NT2/D1 (cell line): ENCODE results near the gene NPHP1.

Experiments used
- YY1 ChIP-seq: IDR thresholded peaks from 2 replicates; pipeline ENCODE4 v1.6.1; 2011; ENCODE audit not compliant: insufficient read length, insufficient read depth
- ZNF274 ChIP-seq: IDR thresholded peaks from 2 replicates; pipeline ENCODE4 v1.6.1; 2011; ENCODE audit warnings: mild to moderate bottlenecking, low read depth, low read length

DNA sequence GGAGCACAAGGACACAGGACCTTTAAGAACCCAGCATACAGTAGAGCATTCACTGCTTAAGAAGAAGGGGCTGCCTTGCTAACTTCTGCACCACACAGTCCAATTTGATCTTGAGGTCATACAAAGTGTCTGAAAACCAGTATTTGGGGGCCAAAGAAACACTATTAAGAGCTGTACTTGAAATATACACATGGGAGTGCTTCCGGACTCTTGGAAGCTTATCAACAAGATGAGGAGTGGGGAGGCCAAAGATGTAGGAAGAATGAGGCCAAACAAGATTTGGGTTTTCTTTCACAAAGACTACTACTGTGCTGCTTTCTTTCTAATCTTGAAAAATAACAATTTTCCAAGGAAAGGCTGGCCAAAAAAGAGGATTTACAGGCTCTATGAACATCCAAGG lies 64.4 kb downstream of the NPHP1 start:
- no peak for TF ChIP-seq ZNF274
- TF ChIP-seq YY1 = no peak
